Neural progenitor cell (in vitro differentiated cells): ENCODE measurements around the gene LTBP1. TPM values are rescaled to one million over a fixed set of nuclear protein-coding genes. Genes with fewer than 3 reads are reported as not detected.

Experiments used
- DNase-seq: peaks from one replicate; pipeline ENCODE4 v3.0.0-alpha.2; 2016; ENCODE audit warnings: low spot score
- H2AFZ ChIP-seq: fragments of 200-600 bp; sonication (generic); replicated peaks from 2 replicates; pipeline ENCODE4 v1.6.1; 2016; ENCODE audit warnings: antibody characterized with exemption
- H3F3A ChIP-seq: fragments of 200-600 bp; sonication (generic); 2 replicates; pipeline ENCODE4 v1.6.1; 2016; ENCODE audit warnings: antibody characterized with exemption, low read depth
- H3K27ac ChIP-seq: fragments of 200-600 bp; sonication (generic); 2 replicates; pipeline ENCODE4 v1.5.1; 2016; ENCODE audit warnings: mild to moderate bottlenecking
- H3K27me3 ChIP-seq: fragments of 200-600 bp; sonication (generic); 2 replicates; pipeline ENCODE4 v1.6.1; 2016; ENCODE audit warnings: mild to moderate bottlenecking, moderate library complexity
- H3K36me3 ChIP-seq: fragments of 200-600 bp; sonication (generic); 2 replicates; pipeline ENCODE4 v1.5.1; 2016
- H3K4me1 ChIP-seq: fragments of 200-600 bp; sonication (generic); 2 replicates; pipeline ENCODE4 v1.6.1; 2016; ENCODE audit warnings: mixed run types
- H3K4me2 ChIP-seq: fragments of 200-600 bp; sonication (generic); 2 replicates; pipeline ENCODE4 v1.6.1; 2016
- H3K4me3 ChIP-seq: fragments of 200-600 bp; sonication (generic); 2 replicates; pipeline ENCODE4 v1.5.1; 2016
- H3K79me2 ChIP-seq: fragments of 200-600 bp; sonication (generic); 2 replicates; pipeline ENCODE4 v1.6.1; 2016; ENCODE audit warnings: low read depth
- H3K9ac ChIP-seq: fragments of 200-600 bp; sonication (generic); 2 replicates; pipeline ENCODE4 v1.6.1; 2016
- H3K9me3 ChIP-seq: fragments of 200-600 bp; sonication (generic); 2 replicates; pipeline ENCODE4 v1.5.1; 2016; ENCODE audit warnings: low read depth
- H4K20me1 ChIP-seq: fragments of 200-600 bp; sonication (generic); 2 replicates; pipeline ENCODE4 v1.6.1; 2016; ENCODE audit warnings: low read depth
- H3K27ac Mint-ChIP-seq: 3 replicates; pipeline ENCODE4 v1.8.0; 2021; ENCODE audit warnings: mixed read lengths
- H3K27me3 Mint-ChIP-seq: 2 replicates; pipeline ENCODE4 v1.8.0; 2022; ENCODE audit warnings: low read depth, mild to moderate bottlenecking, inconsistent platforms, moderate library complexity, mixed read lengths; ENCODE audit not compliant: insufficient read depth
- H3K36me3 Mint-ChIP-seq: 3 replicates; pipeline ENCODE4 v1.8.0; 2021; ENCODE audit warnings: mixed read lengths
- H3K4me1 Mint-ChIP-seq: 3 replicates; pipeline ENCODE4 v1.8.0; 2021; ENCODE audit warnings: mixed read lengths
- H3K4me3 Mint-ChIP-seq: 3 replicates; pipeline ENCODE4 v1.8.0; 2021; ENCODE audit warnings: mild to moderate bottlenecking, moderate library complexity, mixed read lengths
- H3K9me3 Mint-ChIP-seq: 3 replicates; pipeline ENCODE4 v1.8.0; 2020; ENCODE audit warnings: mixed read lengths
- CTCF ChIP-seq: fragments of 200-600 bp; sonication (generic); IDR thresholded peaks from 2 replicates; pipeline ENCODE4 v1.5.1; 2017; ENCODE audit warnings: antibody characterized with exemption, mild to moderate bottlenecking
- EZH2 ChIP-seq: fragments of 200-600 bp; sonication (generic); IDR thresholded peaks from 2 replicates; pipeline ENCODE4 v1.6.1; 2017; ENCODE audit warnings: antibody characterized with exemption, mild to moderate bottlenecking, moderate library complexity
- EZH2phosphoT487 ChIP-seq: fragments of 200-600 bp; sonication (generic); IDR thresholded peaks from 2 replicates; pipeline ENCODE4 v1.6.1; 2017; ENCODE audit warnings: antibody characterized with exemption
- total RNA-seq: library from RNA; depleted of rRNA; stranded (reverse); fragments of >200 nt; gene quantifications from 2 replicates; pipeline ENCODE4 v1.2.3, GENCODE V29; 2015; ENCODE audit warnings: low replicate concordance

LTBP1 gene
- total RNA-seq, 1 donor from 2014 or later, result 50.5 TPM

DNA sequence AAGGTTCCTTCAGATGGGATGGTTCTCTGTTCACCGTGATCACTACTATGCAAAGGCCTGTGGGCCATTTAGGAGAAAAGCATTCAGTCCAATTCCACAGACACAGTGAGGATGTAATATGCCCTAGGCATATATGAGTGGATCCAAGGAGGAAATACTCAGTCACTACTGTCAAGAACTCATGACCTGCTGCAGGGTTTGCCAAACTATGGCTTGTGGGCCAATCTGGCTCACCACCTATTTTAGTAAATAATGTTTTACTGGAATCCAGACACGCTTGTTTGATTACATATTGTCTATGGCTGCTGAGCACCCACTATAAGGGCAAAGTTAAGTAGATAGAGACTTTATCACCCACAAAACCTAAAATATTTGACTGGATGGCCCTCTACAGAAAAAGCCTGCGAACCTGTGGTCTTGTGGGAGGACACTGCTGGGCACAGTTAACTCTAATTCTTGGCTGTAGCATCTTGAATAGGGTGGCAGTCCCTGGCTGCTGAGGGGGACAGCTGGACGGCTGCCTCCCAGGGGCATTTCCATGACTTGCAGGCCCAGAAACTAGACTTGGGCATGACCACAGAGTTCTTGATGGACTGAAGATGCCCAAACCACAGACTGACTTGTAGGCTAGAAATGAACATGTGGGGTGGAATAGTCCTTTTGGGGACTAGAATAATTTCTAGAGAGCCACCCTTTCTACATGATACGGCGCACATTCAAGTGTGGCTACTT is 20.6 kb upstream of the LTBP1 start:
- Histone ChIP-seq H3K79me2 (no peaks in the 10 kb centered on the region), H3K4me3 (no peak overlapping the region), H2AFZ (no peak overlapping the region), H3K27me3 (no peaks in the 10 kb centered on the region), H3F3A (no peaks in the 10 kb centered on the region), H3K36me3 (no peaks in the 10 kb centered on the region), H4K20me1 (no peaks in the 10 kb centered on the region), H3K9me3 (no peaks in the 10 kb centered on the region), H3K27ac (no peak overlapping the region), H3K4me1 (no peaks in the 10 kb centered on the region), H3K9ac (no peak overlapping the region), H3K4me2 (no peak overlapping the region)
- Mint-ChIP-seq H3K27me3 (peaks cover 12% of the 10 kb centered on the region), H3K36me3 (no peaks in the 10 kb centered on the region), H3K4me3 (no peak overlapping the region), H3K27ac (peak overlapping the region; percentile 34), H3K4me1 (peaks cover 9% of the 10 kb centered on the region), H3K9me3 (peaks cover 3% of the 10 kb centered on the region)
- TF ChIP-seq CTCF (no peak), EZH2phosphoT487 (no peak), EZH2 (no peak)
- DNase-seq, result no peak

DNA sequence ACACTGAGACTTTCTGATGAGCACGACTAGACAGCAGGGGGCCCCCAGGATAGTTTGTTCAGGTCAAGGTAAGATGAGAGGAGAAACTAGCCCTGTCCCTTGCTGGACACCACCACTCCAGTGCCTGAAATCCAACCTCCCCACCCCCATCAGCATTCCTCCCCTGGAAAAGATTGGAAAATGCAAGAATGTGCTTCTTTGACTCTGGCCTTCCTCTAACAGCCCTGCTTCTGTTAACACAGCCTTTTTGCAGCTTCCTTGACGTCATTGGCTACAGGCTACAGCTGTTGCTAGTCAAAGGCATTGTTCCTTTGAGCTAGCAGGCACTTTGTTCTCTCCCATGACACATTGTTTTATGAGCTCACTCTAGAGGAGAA is 20.1 kb upstream of the LTBP1 start:
- peak; percentile 55 for DNase-seq
- no peaks in the 10 kb centered on the region for H3K36me3 Mint-ChIP-seq
- Histone ChIP-seq H3K36me3 (no peaks in the 10 kb centered on the region), H3F3A (no peaks in the 10 kb centered on the region), H2AFZ (no peak overlapping the region), H3K9me3 (no peaks in the 10 kb centered on the region), H3K9ac (no peak overlapping the region), H3K27ac (no peak overlapping the region), H3K27me3 (no peaks in the 10 kb centered on the region), H3K4me3 (no peak overlapping the region), H3K4me1 (no peaks in the 10 kb centered on the region), H3K4me2 (no peak overlapping the region), H3K79me2 (no peaks in the 10 kb centered on the region), H4K20me1 (no peaks in the 10 kb centered on the region)
- H3K4me1 Mint-ChIP-seq, result peaks cover 9% of the 10 kb centered on the region
- H3K9me3 Mint-ChIP-seq, result peaks cover 3% of the 10 kb centered on the region
- TF ChIP-seq CTCF (no peak), EZH2 (no peak), EZH2phosphoT487 (no peak)
- peaks cover 12% of the 10 kb centered on the region for H3K27me3 Mint-ChIP-seq
- peak overlapping the region; percentile 34 for H3K27ac Mint-ChIP-seq
- no peak overlapping the region for H3K4me3 Mint-ChIP-seq

- Mint-ChIP-seq H3K27ac (no peak overlapping the region), H3K36me3 (peaks cover 1% of the 10 kb centered on the region), H3K9me3 (peaks cover 4% of the 10 kb centered on the region), H3K27me3 (peaks cover 9% of the 10 kb centered on the region), H3K4me3 (no peak overlapping the region), H3K4me1 (peaks cover 11% of the 10 kb centered on the region)
- H3K27me3 ChIP-seq, result no peaks in the 10 kb centered on the region
- H2AFZ ChIP-seq, result no peak overlapping the region
- H3K4me1 ChIP-seq, result no peaks in the 10 kb centered on the region
- no peak overlapping the region for H3K4me2 ChIP-seq
- no peak overlapping the region for H3K4me3 ChIP-seq
- no peaks in the 10 kb centered on the region for H3F3A ChIP-seq
- H3K9me3 ChIP-seq, result no peaks in the 10 kb centered on the region
- H3K9ac ChIP-seq, result no peak overlapping the region
- H3K79me2 ChIP-seq, result no peaks in the 10 kb centered on the region
- no peak for DNase-seq
- no peaks in the 10 kb centered on the region for H3K36me3 ChIP-seq
- no peak for TF ChIP-seq CTCF
- TF ChIP-seq EZH2, result no peak
- no peak for TF ChIP-seq EZH2phosphoT487
- no peaks in the 10 kb centered on the region for H4K20me1 ChIP-seq
- no peak overlapping the region for H3K27ac ChIP-seq
Observed at GRCh38 chr2:32930436-32930835, 16.3 kb upstream of the LTBP1 start.
